Mesendoderm (in vitro differentiated cells): Measurements from ENCODE around the gene UBE2E2.
A peak's percentile ranks its signal among the peaks of the same experiment; 100 is the strongest.

ENCODE experiments used
- DNase-seq: peaks from one replicate; pipeline ENCODE4 v3.0.0; 2013
- H2AK5ac ChIP-seq: 2 replicates; pipeline ENCODE4 v1.6.1; 2013; ENCODE audit warnings: low read length, inconsistent platforms
- H2BK120ac ChIP-seq: 2 replicates; pipeline ENCODE4 v1.6.1; 2013; ENCODE audit warnings: low read depth, mild to moderate bottlenecking, low read length, moderate library complexity, mixed read lengths
- H2BK15ac ChIP-seq: replicated peaks from 2 replicates; pipeline ENCODE4 v1.6.1; 2013; ENCODE audit warnings: low read depth, mild to moderate bottlenecking, moderate library complexity
- H2BK5ac ChIP-seq: 2 replicates; pipeline ENCODE4 v1.6.1; 2013; ENCODE audit warnings: low read length, inconsistent platforms
- H3K18ac ChIP-seq: 2 replicates; pipeline ENCODE4 v1.6.1; 2013; ENCODE audit warnings: mild to moderate bottlenecking, low read length, mixed read lengths
- H3K23ac ChIP-seq: one replicate; pipeline ENCODE4 v1.6.1; 2013; ENCODE audit warnings: low read length
- H3K27ac ChIP-seq: 2 replicates; pipeline ENCODE4 v1.5.1; 2013; ENCODE audit warnings: low read depth, mild to moderate bottlenecking, inconsistent platforms, low read length, moderate library complexity
- H3K27me3 ChIP-seq: 2 replicates; pipeline ENCODE4 v1.6.1; 2013; ENCODE audit warnings: low read length, control low read depth, mild to moderate bottlenecking, inconsistent platforms; ENCODE audit not compliant: insufficient read depth, poor library complexity
- H3K36me3 ChIP-seq: 2 replicates; pipeline ENCODE4 v1.6.1; 2013; ENCODE audit warnings: low read length, inconsistent platforms; ENCODE audit not compliant: control insufficient read depth, insufficient read depth
- H3K4ac ChIP-seq: one replicate; pipeline ENCODE4 v1.6.1; 2013; ENCODE audit warnings: low read depth, mild to moderate bottlenecking, low read length, moderate library complexity
- H3K4me1 ChIP-seq: 2 replicates; pipeline ENCODE4 v1.6.1; 2013; ENCODE audit warnings: low read depth, low read length, inconsistent platforms; ENCODE audit not compliant: control insufficient read depth
- H3K4me2 ChIP-seq: 2 replicates; pipeline ENCODE4 v1.6.1; 2013; ENCODE audit warnings: low read length
- H3K4me3 ChIP-seq: 2 replicates; pipeline ENCODE4 v1.5.1; 2013; ENCODE audit warnings: mild to moderate bottlenecking, low read length
- H3K56ac ChIP-seq: one replicate; pipeline ENCODE4 v1.6.1; 2013; ENCODE audit warnings: low read length
- H3K79me1 ChIP-seq: 2 replicates; pipeline ENCODE4 v1.6.1; 2013; ENCODE audit warnings: low read length, inconsistent platforms
- H3K79me2 ChIP-seq: 2 replicates; pipeline ENCODE4 v1.6.1; 2013; ENCODE audit warnings: mild to moderate bottlenecking, low read length; ENCODE audit not compliant: control insufficient read depth, insufficient read depth
- H3K9ac ChIP-seq: 2 replicates; pipeline ENCODE4 v1.6.1; 2013; ENCODE audit warnings: low read length, inconsistent platforms
- H4K5ac ChIP-seq: one replicate; pipeline ENCODE4 v1.6.1; 2013; ENCODE audit warnings: low read length
- H4K8ac ChIP-seq: one replicate; pipeline ENCODE4 v1.6.1; 2013; ENCODE audit warnings: low read depth, mild to moderate bottlenecking, control low read depth, low read length, moderate library complexity
- WGBS: extraction: QIAGEN DNeasy Blood & Tissue Kit; methylation state at CpG from one replicate; pipeline ENCODE4 v1.1.7; 2013; ENCODE audit warnings: low lambda C conversion rate, missing lambda C conversion rate; ENCODE audit not compliant: insufficient coverage; ENCODE audit errors: extremely low coverage; 5-methylcytosine and 5-hydroxymethylcytosine counted together

UBE2E2 gene

GRCh38 chr3:23308986-23309625 is 106.0 kb downstream of the UBE2E2 start:
- H4K8ac ChIP-seq = no peak overlapping the region
- no peak overlapping the region for H4K5ac ChIP-seq
- H3K56ac ChIP-seq = no peak overlapping the region
- WGBS = no CpG with 5 or more reads among the region's 2 CpGs
- H2AK5ac ChIP-seq = no peak overlapping the region
- H3K4me1 ChIP-seq = no peaks in the 10 kb centered on the region
- no peak overlapping the region for H3K23ac ChIP-seq
- no peak overlapping the region for H3K4me2 ChIP-seq
- no peak overlapping the region for H2BK120ac ChIP-seq
- H3K36me3 ChIP-seq = no peaks in the 10 kb centered on the region
- no peak overlapping the region for H3K9ac ChIP-seq
- no peaks in the 10 kb centered on the region for H3K79me1 ChIP-seq
- H3K27ac ChIP-seq = no peak overlapping the region
- H3K18ac ChIP-seq = no peak overlapping the region
- peak; percentile 20 for DNase-seq
- no peaks in the 10 kb centered on the region for H3K27me3 ChIP-seq
- H3K4ac ChIP-seq = no peak overlapping the region
- H2BK15ac ChIP-seq = no peak overlapping the region
- no peak overlapping the region for H2BK5ac ChIP-seq
- H3K79me2 ChIP-seq = peaks cover 1% of the 10 kb centered on the region
- H3K4me3 ChIP-seq = no peak overlapping the region

GRCh38 chr3:23312866-23313265 is 109.7 kb downstream of the UBE2E2 start:
- no peak overlapping the region for H2BK120ac ChIP-seq
- H3K4me3 ChIP-seq = no peak overlapping the region
- no peak overlapping the region for H3K27ac ChIP-seq
- no peak overlapping the region for H3K56ac ChIP-seq
- H3K4me2 ChIP-seq = no peak overlapping the region
- no peak for DNase-seq
- H3K79me1 ChIP-seq = peaks cover 5% of the 10 kb centered on the region
- no CpG with 5 or more reads among the region's 3 CpGs for WGBS
- no peak overlapping the region for H4K8ac ChIP-seq
- no peak overlapping the region for H4K5ac ChIP-seq
- no peak overlapping the region for H2AK5ac ChIP-seq
- H3K9ac ChIP-seq = no peak overlapping the region
- no peaks in the 10 kb centered on the region for H3K36me3 ChIP-seq
- no peak overlapping the region for H3K4ac ChIP-seq
- no peak overlapping the region for H3K18ac ChIP-seq
- H3K23ac ChIP-seq = no peak overlapping the region
- no peak overlapping the region for H2BK15ac ChIP-seq
- no peaks in the 10 kb centered on the region for H3K79me2 ChIP-seq
- no peaks in the 10 kb centered on the region for H3K27me3 ChIP-seq
- no peak overlapping the region for H2BK5ac ChIP-seq
- no peaks in the 10 kb centered on the region for H3K4me1 ChIP-seq

DNA sequence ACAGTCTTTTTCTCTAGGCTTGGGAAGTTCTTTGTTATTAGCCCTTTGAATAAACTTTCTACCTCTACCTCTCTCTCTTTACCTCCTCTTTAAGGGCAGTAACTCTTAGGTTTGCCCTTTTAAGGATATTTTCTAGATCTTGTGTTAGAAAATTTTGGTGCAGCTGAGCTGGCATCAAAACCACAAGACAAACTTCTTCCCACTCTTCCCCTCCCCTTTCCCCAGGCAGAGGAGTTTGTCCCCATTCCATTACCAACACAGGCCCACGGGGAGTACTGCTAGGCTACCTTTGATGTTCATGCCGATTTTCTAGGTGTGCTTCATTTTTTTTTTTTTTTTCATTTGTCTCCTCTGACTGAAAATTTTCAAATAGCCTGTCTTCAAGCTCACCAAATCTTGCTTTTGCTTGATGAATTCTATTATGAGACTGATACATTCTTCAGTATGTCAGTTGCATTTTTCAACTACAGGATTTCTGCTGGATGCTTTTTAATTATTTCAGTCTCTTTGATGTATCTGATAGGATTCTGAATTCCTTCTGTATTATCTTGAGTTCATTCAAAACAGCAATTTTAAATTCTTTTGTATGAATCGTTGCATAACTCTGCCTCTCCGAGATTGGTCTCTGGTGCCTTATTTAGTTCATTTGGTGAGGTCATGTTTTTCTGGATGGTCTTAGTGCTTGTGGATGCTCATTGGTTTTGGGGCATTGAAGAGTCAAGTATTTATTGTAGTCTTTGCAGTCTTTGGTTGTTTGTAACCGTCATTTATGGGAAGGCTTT is 112.0 kb downstream of the UBE2E2 start:
- Histone ChIP-seq H2BK15ac (no peak overlapping the region), H3K36me3 (no peaks in the 10 kb centered on the region), H3K27ac (no peak overlapping the region), H3K4me3 (no peak overlapping the region), H3K79me2 (no peaks in the 10 kb centered on the region), H2BK5ac (no peak overlapping the region), H3K27me3 (no peaks in the 10 kb centered on the region), H3K4me1 (no peaks in the 10 kb centered on the region), H4K5ac (no peak overlapping the region), H3K4ac (no peak overlapping the region), H3K56ac (no peak overlapping the region), H3K79me1 (peaks cover 5% of the 10 kb centered on the region), H3K18ac (no peak overlapping the region), H3K23ac (no peak overlapping the region), H2AK5ac (no peak overlapping the region), H3K4me2 (no peak overlapping the region), H2BK120ac (no peak overlapping the region), H3K9ac (no peak overlapping the region), H4K8ac (no peak overlapping the region)
- DNase-seq = no peak
- WGBS = no CpG with 5 or more reads among the region's 5 CpGs

GRCh38 chr3:23316924-23317323 is 113.8 kb downstream of the UBE2E2 start:
- Histone ChIP-seq H2BK15ac (no peak overlapping the region), H3K23ac (no peak overlapping the region), H3K4me3 (no peak overlapping the region), H3K4me1 (no peaks in the 10 kb centered on the region), H3K4ac (no peak overlapping the region), H3K79me2 (no peaks in the 10 kb centered on the region), H2AK5ac (no peak overlapping the region), H3K56ac (no peak overlapping the region), H3K4me2 (no peak overlapping the region), H3K9ac (no peak overlapping the region), H3K18ac (no peak overlapping the region), H4K8ac (no peak overlapping the region), H2BK120ac (no peak overlapping the region), H2BK5ac (no peak overlapping the region), H3K27ac (no peak overlapping the region), H3K79me1 (peaks cover 8% of the 10 kb centered on the region), H4K5ac (no peak overlapping the region), H3K27me3 (no peaks in the 10 kb centered on the region), H3K36me3 (no peaks in the 10 kb centered on the region)
- WGBS = no CpG with 5 or more reads among the region's 2 CpGs
- no peak for DNase-seq

GRCh38 chr3:23319366-23320312 is 116.5 kb downstream of the UBE2E2 start:
- no CpG with 5 or more reads among the region's 5 CpGs for WGBS

More at GRCh38 chr3:23319366-23320312, 116.5 kb downstream of the UBE2E2 start:
- DNase-seq = peak; percentile 8
- H3K9ac ChIP-seq = no peak overlapping the region
- no peak overlapping the region for H3K56ac ChIP-seq
- H4K8ac ChIP-seq = no peak overlapping the region
- H3K79me2 ChIP-seq = no peaks in the 10 kb centered on the region
- no peak overlapping the region for H2AK5ac ChIP-seq
- H4K5ac ChIP-seq = no peak overlapping the region
- H3K23ac ChIP-seq = no peak overlapping the region
- H3K27ac ChIP-seq = no peak overlapping the region
- H3K4ac ChIP-seq = no peak overlapping the region
- H3K4me2 ChIP-seq = no peak overlapping the region
- H3K79me1 ChIP-seq = peaks cover 8% of the 10 kb centered on the region
- no peak overlapping the region for H2BK5ac ChIP-seq
- H3K18ac ChIP-seq = no peak overlapping the region
- no peaks in the 10 kb centered on the region for H3K27me3 ChIP-seq
- no peaks in the 10 kb centered on the region for H3K4me1 ChIP-seq
- H2BK15ac ChIP-seq = no peak overlapping the region
- no peaks in the 10 kb centered on the region for H3K36me3 ChIP-seq
- H3K4me3 ChIP-seq = no peak overlapping the region
- no peak overlapping the region for H2BK120ac ChIP-seq
